CD14-positive monocyte (primary cell): ENCODE measurements around the gene NEIL1. TPM values are rescaled to one million over a fixed set of nuclear protein-coding genes. Genes with fewer than 3 reads are reported as not detected.

Source experiments
- DNase-seq, 3 donors: peaks; one replicate each; pipeline ENCODE4 v3.0.0-alpha.2; 2011 to 2022
- H2AFZ ChIP-seq: 2 replicates; pipeline ENCODE4 v1.6.0; 2012; ENCODE audit warnings: mild to moderate bottlenecking, low read depth, low read length, inconsistent platforms; ENCODE audit not compliant: insufficient read depth, poor library complexity, severe bottlenecking
- H3K27ac ChIP-seq, 2 donors: 1 replicate in 1 of 2; 2 replicates in 1 of 2; pipeline ENCODE4 v1.5.1; 2012 to 2013; ENCODE audit warnings: low read length in 2 of 2, control low read depth in 1 of 2, inconsistent platforms in 1 of 2, low read depth in 1 of 2, mild to moderate bottlenecking in 1 of 2
- H3K27me3 ChIP-seq, 2 donors: one replicate each; pipeline versions ENCODE4 v1.6.0 to v1.6.1; 2011 to 2013; ENCODE audit warnings: low read length in 2 of 2; ENCODE audit not compliant: control insufficient read depth in 2 of 2, insufficient read depth in 2 of 2
- H3K36me3 ChIP-seq, 2 donors: replicated peaks in 1 of 2; 1 replicate in 1 of 2; 2 replicates in 1 of 2; pipeline versions ENCODE4 v1.5.1 to v1.6.1; 2012 to 2013; ENCODE audit warnings: low read length in 2 of 2, control low read depth in 1 of 2, inconsistent platforms in 1 of 2, mild to moderate bottlenecking in 1 of 2; ENCODE audit not compliant: insufficient read depth in 2 of 2, control insufficient read depth in 1 of 2
- H3K4me1 ChIP-seq, 2 donors: 1 replicate in 1 of 2; 2 replicates in 1 of 2; pipeline versions ENCODE4 v1.5.1 to v1.6.1; 2012 to 2013; ENCODE audit warnings: low read length in 2 of 2, control low read depth in 1 of 2, inconsistent platforms in 1 of 2, mild to moderate bottlenecking in 1 of 2, moderate library complexity in 1 of 2; ENCODE audit not compliant: insufficient read depth in 2 of 2, control insufficient read depth in 1 of 2
- H3K4me2 ChIP-seq: replicated peaks from 2 replicates; pipeline ENCODE3; 2012; ENCODE audit warnings: low read length, moderate library complexity, mild to moderate bottlenecking; ENCODE audit not compliant: poor library complexity, severe bottlenecking; ENCODE audit errors: extremely low read depth
- H3K4me3 ChIP-seq, 3 experiments: fragments of 200-600 bp in 1 of 3; sonication (generic) in 1 of 3; replicated peaks in 1 of 3; 1 replicate in 2 of 3; 2 replicates in 1 of 3; pipeline ENCODE4 v1.5.1; 2011 to 2013; ENCODE audit warnings: low read length in 3 of 3, mild to moderate bottlenecking in 3 of 3, control low read depth in 2 of 3, low read depth in 2 of 3, inconsistent platforms in 1 of 3, moderate library complexity in 1 of 3
- H3K79me2 ChIP-seq: 2 replicates; pipeline ENCODE4 v1.6.0; 2012; ENCODE audit warnings: mild to moderate bottlenecking, control low read depth, inconsistent platforms, low read length, moderate library complexity; ENCODE audit not compliant: insufficient read depth
- H3K9ac ChIP-seq: 2 replicates; pipeline ENCODE4 v1.6.0; 2017; ENCODE audit warnings: low read length, mild to moderate bottlenecking; ENCODE audit not compliant: insufficient read depth, poor library complexity, severe bottlenecking
- H3K9me3 ChIP-seq, 2 donors: replicated peaks in 1 of 2; 1 replicate in 1 of 2; 2 replicates in 1 of 2; pipeline versions ENCODE4 v1.5.1 to v1.6.1; 2012 to 2013; ENCODE audit warnings: low read length in 2 of 2, control low read depth in 1 of 2; ENCODE audit not compliant: control insufficient read depth in 1 of 2, insufficient read depth in 1 of 2
- H4K20me1 ChIP-seq: 2 replicates; pipeline ENCODE4 v1.6.0; 2012; ENCODE audit warnings: mild to moderate bottlenecking, low read length, control low read depth, moderate library complexity; ENCODE audit not compliant: insufficient read depth
- H3K27ac Mint-ChIP-seq, 7 donors: one replicate each; pipeline ENCODE4 v1.8.0; 2020; ENCODE audit warnings: mild to moderate bottlenecking in 7 of 7, mixed read lengths in 7 of 7, moderate library complexity in 6 of 7, inconsistent platforms in 2 of 7
- H3K27me3 Mint-ChIP-seq, 3 donors: one replicate each; pipeline ENCODE4 v1.8.0; 2021 to 2022; ENCODE audit warnings: low read depth in 3 of 3, mild to moderate bottlenecking in 3 of 3, mixed read lengths in 3 of 3, moderate library complexity in 3 of 3, inconsistent platforms in 1 of 3
- H3K36me3 Mint-ChIP-seq, 2 donors: one replicate each; pipeline ENCODE4 v1.8.0; 2020; ENCODE audit warnings: mixed read lengths in 2 of 2, inconsistent platforms in 1 of 2, mild to moderate bottlenecking in 1 of 2
- H3K4me1 Mint-ChIP-seq: one replicate; pipeline ENCODE4 v1.8.0; 2020; ENCODE audit warnings: mild to moderate bottlenecking, mixed read lengths
- H3K4me3 Mint-ChIP-seq, 2 donors: one replicate each; pipeline ENCODE4 v1.8.0; 2020; ENCODE audit warnings: mild to moderate bottlenecking in 2 of 2, mixed read lengths in 2 of 2, moderate library complexity in 1 of 2
- H3K9me3 Mint-ChIP-seq, 7 donors: one replicate each; pipeline ENCODE4 v1.8.0; 2020 to 2022; ENCODE audit warnings: mixed read lengths in 7 of 7, mild to moderate bottlenecking in 6 of 7, moderate library complexity in 6 of 7, inconsistent platforms in 2 of 7
- CTCF ChIP-seq: fragments of 200-600 bp; IDR thresholded peaks from one replicate; pipeline ENCODE4 v1.8.0; 2022; ENCODE audit warnings: antibody characterized with exemption, mild to moderate bottlenecking
- WGBS: methylation state at CpG from one replicate; pipeline ENCODE4 v1.1.5; 2013; ENCODE audit warnings: missing lambda C conversion rate; ENCODE audit not compliant: insufficient coverage; 5-methylcytosine and 5-hydroxymethylcytosine counted together
- intact Hi-C, 2 donors: fragments of 100-400 bp; cut with micrococcal nuclease; formaldehyde crosslinking; loops; one replicate each; pipeline versions ENCODE4 v1.15.0 to v1.15.1; 2023
- polyA plus RNA-seq, 3 donors: library from polyadenylated mRNA; depleted of rRNA in 1 of 3; unstranded in 2 of 3; stranded (reverse) in 1 of 3; fragments of 300-500 nt in 2 of 3; fragments of >200 nt in 1 of 3; fragmentation: Illumina TruSeq in 2 of 3; gene quantifications; 1 replicate in 2 of 3; 2 replicates in 1 of 3; pipeline ENCODE4 v1.2.3, GENCODE V29; 2012 to 2021

Gene NEIL1
- polyA plus RNA-seq, 3 donors = 0.52 to 6.7 (median 0.53) TPM

- H3K27me3 ChIP-seq = no peaks in the 10 kb centered on the region
- H3K9me3 Mint-ChIP-seq = no peaks in the 10 kb centered on the region
These were observed 18.0 kb downstream of the NEIL1 start for GRCh38 chr15:75364881-75365280.

GRCh38 chr15:75366163-75366562 lies 19.3 kb downstream of the NEIL1 start:
- Histone ChIP-seq H3K27me3 (no peaks in the 10 kb centered on the region), H2AFZ (no peak overlapping the region), H3K4me1 (peaks cover 13 to 19% of the 10 kb centered on the region in 2 donors), H3K79me2 (peaks cover 9% of the 10 kb centered on the region), H3K9ac (no peak overlapping the region), H3K36me3 (peaks cover 60 to 75% of the 10 kb centered on the region in 2 donors), H4K20me1 (peaks cover 58% of the 10 kb centered on the region), H3K9me3 (no peaks in the 10 kb centered on the region), H3K27ac (no peak overlapping the region), H3K4me3 (no peak overlapping the region), H3K4me2 (no peak overlapping the region)
- H3K4me3 Mint-ChIP-seq = no peak overlapping the region
- no CpG with 5 or more reads among the region's 3 CpGs for WGBS
- peaks cover 39 to 71% of the 10 kb centered on the region in 2 donors for H3K36me3 Mint-ChIP-seq
- no peak overlapping the region for H3K27ac Mint-ChIP-seq
- H3K27me3 Mint-ChIP-seq = peaks cover 0 to 2% (median 1%) of the 10 kb centered on the region in 3 donors
- no peaks in the 10 kb centered on the region for H3K9me3 Mint-ChIP-seq
- TF ChIP-seq CTCF = no peak
- peaks cover 18% of the 10 kb centered on the region for H3K4me1 Mint-ChIP-seq
- intact Hi-C loops = loop anchor here in 1 of 2 donors (5.0 kb wide), 1 partner anchor 86 kb away; the partner anchor contains the start of gene SIN3A
- DNase-seq = no peak

More at GRCh38 chr15:75364881-75365280, 18.0 kb downstream of the NEIL1 start:
- H3K4me3 ChIP-seq = no peak overlapping the region
- no peak overlapping the region for H2AFZ ChIP-seq
- peaks cover 6% of the 10 kb centered on the region for H3K79me2 ChIP-seq
- H3K36me3 Mint-ChIP-seq = peaks cover 43 to 75% of the 10 kb centered on the region in 2 donors
- peaks cover 66% of the 10 kb centered on the region for H4K20me1 ChIP-seq
- intact Hi-C loops = loop anchor here in 1 of 2 donors (5.0 kb wide), 1 partner anchor 87 kb away; the partner anchor contains the start of gene SIN3A
- H3K27ac Mint-ChIP-seq = no peak overlapping the region
- DNase-seq = no peak
- H3K36me3 ChIP-seq = peaks cover 70 to 77% of the 10 kb centered on the region in 2 donors
- no peak overlapping the region for H3K9ac ChIP-seq
- WGBS = 100% methylated on average over 4 of the region's 6 CpGs
- no peak overlapping the region for H3K4me3 Mint-ChIP-seq
- no peak overlapping the region for H3K27ac ChIP-seq
- no peaks in the 10 kb centered on the region for H3K9me3 ChIP-seq
- H3K27me3 Mint-ChIP-seq = peaks cover 0 to 2% (median 1%) of the 10 kb centered on the region in 3 donors
- no peak for TF ChIP-seq CTCF
- H3K4me1 ChIP-seq = peaks cover 13 to 19% of the 10 kb centered on the region in 2 donors
- H3K4me2 ChIP-seq = no peak overlapping the region
- peaks cover 18% of the 10 kb centered on the region for H3K4me1 Mint-ChIP-seq
